IMR-90 (cell line): Measurements from ENCODE around the gene SGK2. TPM values are rescaled to one million over a fixed set of nuclear protein-coding genes. Genes with fewer than 3 reads are reported as not detected.

Experiments used
- ATAC-seq: fragments of 200-7000 bp; cut with Tn5 transposase; 2 replicates; pipeline ENCODE4 v1.9.1; 2020; ENCODE audit warnings: low read depth, mild to moderate bottlenecking, moderate library complexity
- BruUV-seq: library from RNA; stranded (reverse); fragments of 400-500 nt; replicated peaks from 2 replicates; lab custom pipeline; 2021; lab: Mats Ljungman, UMichigan
- CTCF ChIA-PET: fragments of 300-600 bp; formaldehyde crosslinking; extraction: SDS; loops from one replicate; lab custom pipeline; 2021; ENCODE audit warnings: antibody characterized with exemption; lab: Yijun Ruan, JAX
- POLR2A ChIA-PET: fragments of 300-600 bp; sonication (Branson Sonifier 250); formaldehyde crosslinking; loops from one replicate; lab custom pipeline; 2022; ENCODE audit warnings: antibody characterized with exemption; ENCODE audit not compliant: unreplicated experiment; lab: Charles Lee
- DNase-seq: peaks from one replicate; pipeline ENCODE4 v3.0.0; 2013
- H2AFZ ChIP-seq: replicated peaks from 2 replicates; pipeline ENCODE3; 2013; ENCODE audit warnings: low read length, mild to moderate bottlenecking; ENCODE audit not compliant: poor library complexity
- H2AK5ac ChIP-seq: 2 replicates; pipeline ENCODE4 v1.6.1; 2013; ENCODE audit warnings: low read depth, low read length, inconsistent platforms
- H2AK9ac ChIP-seq: replicated peaks from 2 replicates; pipeline ENCODE3; 2013; ENCODE audit warnings: mild to moderate bottlenecking, low read depth, low read length, moderate library complexity; ENCODE audit not compliant: poor library complexity
- H2BK120ac ChIP-seq: 2 replicates; pipeline ENCODE4 v1.6.1; 2013; ENCODE audit warnings: low read depth, low read length, inconsistent platforms
- H2BK15ac ChIP-seq: 3 replicates; pipeline ENCODE4 v1.6.1; 2013; ENCODE audit warnings: low read depth, low read length, inconsistent platforms
- H2BK20ac ChIP-seq: 2 replicates; pipeline ENCODE4 v1.6.1; 2013; ENCODE audit warnings: low read depth, mild to moderate bottlenecking, inconsistent platforms, low read length, moderate library complexity
- H2BK5ac ChIP-seq: 2 replicates; pipeline ENCODE4 v1.6.1; 2013; ENCODE audit warnings: mild to moderate bottlenecking, low read depth, low read length, inconsistent platforms; ENCODE audit not compliant: poor library complexity, severe bottlenecking
- H3K14ac ChIP-seq: replicated peaks from 2 replicates; pipeline ENCODE4 v1.6.1; 2013; ENCODE audit warnings: low read depth, low read length, inconsistent platforms
- H3K18ac ChIP-seq: 2 replicates; pipeline ENCODE4 v1.6.1; 2013; ENCODE audit warnings: low read depth, low read length, control low read depth
- H3K23ac ChIP-seq: 2 replicates; pipeline ENCODE4 v1.6.1; 2013; ENCODE audit warnings: low read depth, low read length, inconsistent platforms
- H3K27ac ChIP-seq: 2 replicates; pipeline ENCODE4 v1.5.1; 2013; ENCODE audit warnings: mild to moderate bottlenecking, control low read depth, low read length; ENCODE audit not compliant: insufficient read depth
- H3K27me3 ChIP-seq: 2 replicates; pipeline ENCODE4 v1.6.1; 2013; ENCODE audit warnings: low read length; ENCODE audit not compliant: control insufficient read depth, insufficient read depth
- H3K36me3 ChIP-seq: 2 replicates; pipeline ENCODE4 v1.6.1; 2013; ENCODE audit warnings: low read length, mixed read lengths; ENCODE audit not compliant: control insufficient read depth, insufficient read depth
- H3K4ac ChIP-seq: 2 replicates; pipeline ENCODE4 v1.6.1; 2013; ENCODE audit warnings: low read depth, low read length, inconsistent platforms
- H3K4me1 ChIP-seq: 2 replicates; pipeline ENCODE4 v1.6.1; 2013; ENCODE audit warnings: low read length, mixed read lengths; ENCODE audit not compliant: control insufficient read depth, insufficient read depth
- H3K4me2 ChIP-seq: 2 replicates; pipeline ENCODE4 v1.6.1; 2013; ENCODE audit warnings: low read depth, mild to moderate bottlenecking, control low read depth, low read length, moderate library complexity
- H3K4me3 ChIP-seq: 2 replicates; pipeline ENCODE4 v1.5.1; 2013; ENCODE audit warnings: low read depth, mild to moderate bottlenecking, control low read depth, low read length, moderate library complexity; ENCODE audit not compliant: insufficient read depth
- H3K56ac ChIP-seq: 2 replicates; pipeline ENCODE4 v1.6.1; 2013; ENCODE audit warnings: low read length, inconsistent platforms; ENCODE audit not compliant: insufficient read depth; ENCODE audit errors: extremely low read depth
- H3K79me1 ChIP-seq, 2 experiments: 2 replicates each; pipeline ENCODE4 v1.6.1; 2013; ENCODE audit warnings: low read length in 2 of 2, inconsistent platforms in 1 of 2, low read depth in 1 of 2
- H3K9ac ChIP-seq: 2 replicates; pipeline ENCODE4 v1.6.1; 2013; ENCODE audit warnings: low read depth, low read length, control low read depth
- H3K9me1 ChIP-seq: 2 replicates; pipeline ENCODE4 v1.6.1; 2013; ENCODE audit warnings: low read length, inconsistent platforms; ENCODE audit not compliant: insufficient read depth
- H3K9me3 ChIP-seq: 2 replicates; pipeline ENCODE4 v1.6.1; 2013; ENCODE audit warnings: low read length; ENCODE audit not compliant: control insufficient read depth, insufficient read depth
- H4K20me1 ChIP-seq: 2 replicates; pipeline ENCODE4 v1.6.1; 2013; ENCODE audit warnings: low read length, inconsistent platforms; ENCODE audit not compliant: insufficient read depth
- H4K5ac ChIP-seq: 2 replicates; pipeline ENCODE4 v1.6.1; 2013; ENCODE audit warnings: mild to moderate bottlenecking, low read depth, low read length, control low read depth
- H4K8ac ChIP-seq, 2 experiments: 2 replicates each; pipeline ENCODE4 v1.6.1; 2013; ENCODE audit warnings: low read depth in 2 of 2, low read length in 2 of 2, control low read depth in 1 of 2, inconsistent platforms in 1 of 2
- H4K91ac ChIP-seq: 2 replicates; pipeline ENCODE4 v1.6.1; 2013; ENCODE audit warnings: low read depth, low read length, inconsistent platforms; ENCODE audit not compliant: insufficient read depth
- BHLHE40 ChIP-seq: fragments of 150-350 bp; IDR thresholded peaks from 2 replicates; pipeline ENCODE4 v1.6.1; 2016; ENCODE audit warnings: mild to moderate bottlenecking, low read depth, low read length
- CEBPB ChIP-seq: IDR thresholded peaks from 2 replicates; pipeline ENCODE4 v1.6.1; 2012; ENCODE audit warnings: low read depth, low read length, improper control_type of control experiment
- CHD1 ChIP-seq: IDR thresholded peaks from 2 replicates; pipeline ENCODE4 v1.6.1; 2012; ENCODE audit warnings: low read depth, low read length, improper control_type of control experiment
- CTCF ChIP-seq: conservative IDR thresholded peaks from 2 replicates; pipeline ENCODE4 v1.5.1; 2012; ENCODE audit warnings: mild to moderate bottlenecking, low read depth, low read length, improper control_type of control experiment
- ELK1 ChIP-seq: fragments of 150-350 bp; IDR thresholded peaks from 2 replicates; pipeline ENCODE4 v1.6.1; 2016; ENCODE audit warnings: low read depth, mild to moderate bottlenecking, low read length, moderate library complexity, borderline replicate concordance
- FOS ChIP-seq: fragments of 150-350 bp; IDR thresholded peaks from 2 replicates; pipeline ENCODE4 v1.6.1; 2016; ENCODE audit warnings: low read depth, low read length
- MAFK ChIP-seq: IDR thresholded peaks from 2 replicates; pipeline ENCODE4 v1.6.1; 2012; ENCODE audit warnings: low read depth, low read length, improper control_type of control experiment
- MAZ ChIP-seq: IDR thresholded peaks from 2 replicates; pipeline ENCODE4 v1.6.1; 2012; ENCODE audit warnings: low read depth, mild to moderate bottlenecking, low read length, improper control_type of control experiment, moderate library complexity, borderline replicate concordance
- MXI1 ChIP-seq: IDR thresholded peaks from 2 replicates; pipeline ENCODE4 v1.6.1; 2012; ENCODE audit warnings: low read depth, mild to moderate bottlenecking, low read length, moderate library complexity, borderline replicate concordance
- NFE2L2 ChIP-seq: fragments of 150-350 bp; IDR thresholded peaks from 2 replicates; pipeline ENCODE4 v1.6.1; 2016; ENCODE audit warnings: low read depth, mild to moderate bottlenecking, low read length
- POLR2A ChIP-seq: IDR thresholded peaks from 2 replicates; pipeline ENCODE4 v1.6.1; 2012; ENCODE audit warnings: mild to moderate bottlenecking, low read depth, low read length
- RAD21 ChIP-seq: IDR thresholded peaks from 2 replicates; pipeline ENCODE4 v1.6.1; 2012; ENCODE audit warnings: low read length, improper control_type of control experiment
- RCOR1 ChIP-seq: IDR thresholded peaks from 2 replicates; pipeline ENCODE4 v1.6.1; 2012; ENCODE audit warnings: mild to moderate bottlenecking, low read length, improper control_type of control experiment; ENCODE audit not compliant: insufficient replicate concordance
- RFX5 ChIP-seq: IDR thresholded peaks from 2 replicates; pipeline ENCODE4 v1.8.0; 2012; ENCODE audit warnings: low read depth, mild to moderate bottlenecking, low read length, moderate library complexity
- SMC3 ChIP-seq: fragments of 150-350 bp; IDR thresholded peaks from 2 replicates; pipeline ENCODE4 v1.6.1; 2016; ENCODE audit warnings: low read depth, mild to moderate bottlenecking, antibody characterized with exemption, low read length, moderate library complexity
- USF2 ChIP-seq: fragments of 150-350 bp; IDR thresholded peaks from 2 replicates; pipeline ENCODE4 v1.6.1; 2017; ENCODE audit warnings: mild to moderate bottlenecking, antibody characterized with exemption, low read length, low read depth
- WGBS, 2 experiments: methylation state at CpG; one replicate each; pipeline versions ENCODE4 v1.1.5 to v1.1.7; 2013; ENCODE audit warnings: missing lambda C conversion rate in 2 of 2; ENCODE audit not compliant: insufficient read length in 1 of 2; ENCODE audit errors: extremely low coverage in 2 of 2; 5-methylcytosine and 5-hydroxymethylcytosine counted together
- dilution Hi-C: fragments of 300-500 bp; cut with HindIII; formaldehyde crosslinking; loops from one replicate; pipeline ENCODE4 v1.14.3; 2018; ENCODE audit warnings: low sequenced_read_pairs; ENCODE audit not compliant: unreplicated experiment
- in situ Hi-C: fragments of 300-500 bp; cut with MboI; formaldehyde crosslinking; loops from 3 replicates; pipeline ENCODE4 v1.14.3; 2019; ENCODE audit warnings: low sequenced_read_pairs, inconsistent platforms, mixed read lengths
- intact Hi-C: fragments of 100-400 bp; cut with micrococcal nuclease; formaldehyde crosslinking; loops from 2 replicates; pipeline ENCODE4 v1.10.0; 2022
- polyA plus RNA-seq, 3 experiments: library from polyadenylated mRNA; depleted of rRNA; stranded (reverse); fragments of >200 nt; gene quantifications; 2 replicates each; pipeline ENCODE4 v1.2.3, GENCODE V29; 2012; ENCODE audit warnings: low replicate concordance in 1 of 3
- total RNA-seq: library from RNA; depleted of rRNA; stranded (reverse); fragments of >200 nt; gene quantifications from 2 replicates; pipeline ENCODE4 v1.2.3, GENCODE V29; 2012

SGK2 gene
- total and polyA plus RNA-seq, 2 of the 4 experiments (the other 2 are of a cell fraction), result under 0.01 to 0.10 TPM

DNA sequence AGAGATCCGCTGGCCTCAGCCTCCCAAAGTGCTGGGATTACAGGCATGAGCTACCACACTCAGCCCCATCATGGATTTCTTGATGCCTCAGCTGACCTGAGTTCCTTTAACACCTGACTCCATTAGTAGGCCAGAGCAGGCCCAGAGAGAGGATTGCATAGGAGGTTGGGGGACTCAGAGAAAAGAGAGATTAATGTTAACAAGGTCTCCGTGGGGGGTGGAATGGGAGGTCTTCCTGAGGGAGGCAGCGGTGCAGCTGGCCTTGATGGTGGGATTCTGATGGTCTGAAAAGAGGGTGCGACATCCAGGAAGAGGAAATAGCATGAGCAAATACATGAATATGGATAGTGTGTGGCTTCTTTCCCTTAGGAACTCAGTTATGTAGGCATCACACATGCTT is 9.9 kb downstream of the SGK2 start:
- no peak overlapping the region for H2BK15ac ChIP-seq
- no peaks in the 10 kb centered on the region for H3K79me1 ChIP-seq
- TF ChIP-seq MAFK (no peak), RFX5 (no peak), RAD21 (no peak), MAZ (no peak), USF2 (no peak), SMC3 (no peak), CTCF (no peak), RCOR1 (no peak), CEBPB (no peak), BHLHE40 (no peak), POLR2A (no peak), MXI1 (no peak), ELK1 (no peak), FOS (no peak), CHD1 (no peak), NFE2L2 (no peak)
- no CpG with 5 or more reads among the region's 4 CpGs for WGBS, 2 experiments
- H2BK5ac ChIP-seq, result no peak overlapping the region
- H3K18ac ChIP-seq, result no peak overlapping the region
- no peak overlapping the region for H3K14ac ChIP-seq
- no TSS peak for BruUV-seq
- H3K4me1 ChIP-seq, result no peaks in the 10 kb centered on the region
- H3K9ac ChIP-seq, result no peak overlapping the region
- H4K91ac ChIP-seq, result no peak overlapping the region
- intact Hi-C loops (no loop called here), dilution Hi-C loops (no loop called here), in situ Hi-C loops (no loop called here)
- H3K23ac ChIP-seq, result no peak overlapping the region
- peaks cover 11% of the 10 kb centered on the region; the same call in 1 of the 2 replicates for H3K27me3 ChIP-seq
- ATAC-seq (no peak), DNase-seq (no peak)
- no peak overlapping the region for H4K5ac ChIP-seq
- H2AK5ac ChIP-seq, result no peak overlapping the region
- H2BK20ac ChIP-seq, result no peak overlapping the region
- H3K36me3 ChIP-seq, result no peaks in the 10 kb centered on the region
- CTCF ChIA-PET, result no interaction called here
- no peak overlapping the region for H3K27ac ChIP-seq
- no peak overlapping the region for H3K4me3 ChIP-seq
- POLR2A ChIA-PET, result no interaction called here
- no peaks in the 10 kb centered on the region for H4K20me1 ChIP-seq
- no peaks in the 10 kb centered on the region; the same call in 1 of the 2 replicates for H3K9me1 ChIP-seq
- H2AFZ ChIP-seq, result no peak overlapping the region
- no peaks in the 10 kb centered on the region for H3K9me3 ChIP-seq
- H3K56ac ChIP-seq, result no peak overlapping the region
- H2BK120ac ChIP-seq, result no peak overlapping the region
- H4K8ac ChIP-seq, result no peak overlapping the region
- no peak overlapping the region for H3K4me2 ChIP-seq
- H3K4ac ChIP-seq, result no peak overlapping the region
- no peak overlapping the region for H2AK9ac ChIP-seq
